Dermis microvascular lymphatic vessel endothelial cell (primary cell): Measurements from ENCODE around the gene CCT5. TPM values are rescaled to one million over a fixed set of nuclear protein-coding genes. Genes with fewer than 3 reads are reported as not detected.
A peak's percentile ranks its signal among the peaks of the same experiment; 100 is the strongest.
"Not testable (repeated sequence)": the region's sequence is repeated elsewhere in the genome, so short reads cannot be mapped to it uniquely, and the experiment has no call there.

ENCODE experiments used
- DNase-seq, 2 donors: peaks; one replicate each; pipeline versions ENCODE4 v3.0.0 to v3.0.0-alpha.2; 2010; ENCODE audit warnings: low read depth in 2 of 2
- total RNA-seq: library from RNA; depleted of rRNA; stranded (reverse); fragments of >200 nt; gene quantifications from 2 replicates; pipeline ENCODE4 v1.2.1, GENCODE V29; 2014

Gene CCT5
- total RNA-seq, 1 donor from 2014 or later: 643 TPM

GRCh38 chr5:10246761-10247160, 3.3 kb upstream of the CCT5 start:
- DNase-seq: peak; percentile 34 to 78

GRCh38 chr5:10247217-10247616, 2.9 kb upstream of the CCT5 start:
- DNase-seq: not testable (repeated sequence)

GRCh38 chr5:10248378-10249260, 1.5 kb upstream of the CCT5 start:
- no peak for DNase-seq

GRCh38 chr5:10250806-10251276, 761 bp downstream of the CCT5 start:
- peak in 1 of 2 donors; percentile 46 for DNase-seq

GRCh38 chr5:10251405-10251804, 1.3 kb downstream of the CCT5 start:
- no peak for DNase-seq

- no peak for DNase-seq
These were observed 3.3 kb downstream of the CCT5 start for GRCh38 chr5:10253390-10253789.

- no peak for DNase-seq
These were observed 4.6 kb downstream of the CCT5 start for GRCh38 chr5:10254686-10255085.

GRCh38 chr5:10257870-10258269, 7.8 kb downstream of the CCT5 start:
- DNase-seq: no peak

GRCh38 chr5:10259899-10260298, 9.8 kb downstream of the CCT5 start:
- DNase-seq: no peak

GRCh38 chr5:10261065-10261464, 11.0 kb downstream of the CCT5 start:
- no peak for DNase-seq

GRCh38 chr5:10262121-10262774, 12.2 kb downstream of the CCT5 start:
- DNase-seq: peak in 1 of 2 donors; percentile 19

GRCh38 chr5:10262995-10263394, 12.9 kb downstream of the CCT5 start:
- DNase-seq: no peak

- no peak for DNase-seq
These were observed 14.5 kb downstream of the CCT5 start for GRCh38 chr5:10264604-10265003.

GRCh38 chr5:10265245-10266109, 15.4 kb downstream of the CCT5 start:
- no peak for DNase-seq

- no peak for DNase-seq
These were observed 16.1 kb downstream of the CCT5 start for GRCh38 chr5:10266137-10266536.

GRCh38 chr5:10266839-10267238, 16.8 kb downstream of the CCT5 start:
- no peak for DNase-seq

- no peak for DNase-seq
These were observed 18.0 kb downstream of the CCT5 start for GRCh38 chr5:10268100-10268499.

- DNase-seq: no peak
These were observed 22.2 kb downstream of the CCT5 start for GRCh38 chr5:10272053-10272874.

GRCh38 chr5:10272875-10273209, 22.8 kb downstream of the CCT5 start:
- peak in 1 of 2 donors; percentile 17 for DNase-seq

- no peak for DNase-seq
These were observed 25.4 kb downstream of the CCT5 start for GRCh38 chr5:10275460-10275859.

GRCh38 chr5:10275991-10276390, 25.9 kb downstream of the CCT5 start:
- peak; percentile 29 to 81 for DNase-seq
